HEK293 (cell line): ENCODE measurements around the gene AVEN.

ENCODE experiments used
- KLF16 ChIP-seq: fragments of 450-650 bp; formaldehyde crosslinking; IDR thresholded peaks from 2 replicates; pipeline ENCODE4 v1.5.1; 2017; ENCODE audit warnings: missing biosample characterization, missing genetic modification characterization
- REPIN1 ChIP-seq: fragments of 450-650 bp; formaldehyde crosslinking; IDR thresholded peaks from 2 replicates; pipeline ENCODE4 v1.5.1; 2017; ENCODE audit warnings: missing biosample characterization, missing genetic modification characterization, low read depth
- TCF7L2 ChIP-seq: IDR thresholded peaks from 2 replicates; pipeline ENCODE4 v1.6.1; 2011; ENCODE audit warnings: low read depth, mild to moderate bottlenecking, inconsistent platforms, low read length, moderate library complexity, borderline replicate concordance
- ZBTB1 ChIP-seq: fragments of 450-650 bp; formaldehyde crosslinking; IDR thresholded peaks from 2 replicates; pipeline ENCODE4 v1.5.1; 2016; ENCODE audit warnings: missing biosample characterization, missing genetic modification characterization
- ZNF155 ChIP-seq: fragments of 450-650 bp; formaldehyde crosslinking; IDR thresholded peaks from 2 replicates; pipeline ENCODE4 v1.5.1; 2016; ENCODE audit warnings: missing biosample characterization, missing genetic modification characterization
- ZNF837 ChIP-seq: fragments of 450-650 bp; formaldehyde crosslinking; IDR thresholded peaks from 2 replicates; pipeline ENCODE4 v1.5.1; 2016; ENCODE audit warnings: missing biosample characterization, missing genetic modification characterization
- TF ChIP-seq, protein P1 (sequence below): fragments of 450-650 bp; formaldehyde crosslinking; IDR thresholded peaks from 2 replicates; pipeline ENCODE4 v1.5.1; 2016; ENCODE audit warnings: missing biosample characterization, missing genetic modification characterization

DNA sequence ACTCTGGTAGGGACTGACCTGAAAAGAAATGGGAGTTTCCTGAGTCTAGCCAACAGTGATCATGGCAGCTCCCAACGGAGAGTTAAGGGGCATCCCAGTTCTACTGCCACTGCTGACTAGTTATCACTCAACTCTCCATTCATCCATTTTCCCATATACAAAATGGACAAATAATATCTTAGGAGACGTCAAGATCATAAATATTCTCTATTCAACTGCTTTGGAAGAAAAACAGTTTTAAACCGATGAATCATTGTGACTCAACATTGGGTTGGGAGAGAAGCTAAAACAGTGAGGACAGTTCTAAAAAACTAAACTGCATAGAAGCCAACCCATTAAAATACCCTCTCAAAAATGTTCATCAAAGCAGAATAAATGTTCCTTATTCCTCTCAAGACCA lies 128.3 kb downstream of the AVEN start:
- TF ChIP-seq ZBTB1 (tag by site-specific recombination) (no peak), REPIN1 (tag by site-specific recombination) (no peak), ZNF155 (tag by site-specific recombination) (no peak), ZNF837 (no peak), TCF7L2 (no peak), KLF16 (tag by site-specific recombination) (no peak)
- TF ChIP-seq, protein P1, sequence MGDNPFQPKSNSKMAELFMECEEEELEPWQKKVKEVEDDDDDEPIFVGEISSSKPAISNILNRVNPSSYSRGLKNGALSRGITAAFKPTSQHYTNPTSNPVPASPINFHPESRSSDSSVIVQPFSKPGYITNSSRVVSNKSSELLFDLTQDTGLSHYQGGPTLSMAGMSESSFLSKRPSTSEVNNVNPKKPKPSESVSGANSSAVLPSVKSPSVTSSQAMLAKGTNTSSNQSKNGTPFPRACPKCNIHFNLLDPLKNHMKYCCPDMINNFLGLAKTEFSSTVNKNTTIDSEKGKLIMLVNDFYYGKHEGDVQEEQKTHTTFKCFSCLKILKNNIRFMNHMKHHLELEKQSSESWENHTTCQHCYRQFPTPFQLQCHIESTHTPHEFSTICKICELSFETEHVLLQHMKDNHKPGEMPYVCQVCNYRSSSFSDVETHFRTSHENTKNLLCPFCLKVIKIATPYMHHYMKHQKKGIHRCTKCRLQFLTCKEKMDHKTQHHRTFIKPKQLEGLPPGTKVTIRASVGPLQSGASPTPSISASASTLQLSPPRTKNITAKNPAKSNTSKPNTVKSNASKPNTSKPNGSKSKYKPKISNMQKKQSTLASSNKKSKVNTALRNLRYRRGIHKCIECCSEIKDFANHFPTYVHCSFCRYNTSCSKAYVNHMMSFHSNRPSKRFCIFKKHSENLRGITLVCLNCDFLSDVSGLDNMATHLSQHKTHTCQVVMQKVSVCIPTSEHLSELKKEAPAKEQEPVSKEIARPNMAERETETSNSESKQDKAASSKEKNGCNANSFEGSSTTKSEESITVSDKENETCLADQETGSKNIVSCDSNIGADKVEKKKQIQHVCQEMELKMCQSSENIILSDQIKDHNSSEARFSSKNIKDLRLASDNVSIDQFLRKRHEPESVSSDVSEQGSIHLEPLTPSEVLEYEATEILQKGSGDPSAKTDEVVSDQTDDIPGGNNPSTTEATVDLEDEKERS: no peak
